B cell (primary cell): ENCODE measurements around the gene XCL1. TPM values are rescaled to one million over a fixed set of nuclear protein-coding genes. Genes with fewer than 3 reads are reported as not detected.

Experiments used
- ATAC-seq: fragments of 200-7000 bp; cut with Tn5 transposase; one replicate; pipeline ENCODE4 v1.10.0; 2021; ENCODE audit warnings: low read depth, mild to moderate bottlenecking, moderate number of reproducible peaks, moderate library complexity
- CTCF ChIA-PET: fragments of 350-600 bp; sonication (Branson Sonifier 250); formaldehyde crosslinking; loops from one replicate; lab custom pipeline; 2021; ENCODE audit warnings: antibody characterized with exemption, inconsistent platforms; lab: Charles Lee
- POLR2A ChIA-PET: fragments of 350-600 bp; sonication (Branson Sonifier 250); formaldehyde crosslinking; loops from one replicate; lab custom pipeline; 2021; ENCODE audit warnings: antibody characterized with exemption; lab: Charles Lee
- DNase-seq: peaks from one replicate; pipeline ENCODE4 v3.0.0; 2013
- H2AFZ ChIP-seq: 2 replicates; pipeline ENCODE4 v1.6.1; 2012; ENCODE audit warnings: mild to moderate bottlenecking, low read depth, low read length; ENCODE audit not compliant: insufficient read depth, poor library complexity, severe bottlenecking
- H3K27ac ChIP-seq, 2 donors: 1 replicate in 1 of 2; 2 replicates in 1 of 2; pipeline ENCODE4 v1.5.1; 2012 to 2013; ENCODE audit warnings: low read length in 2 of 2, mild to moderate bottlenecking in 2 of 2, moderate library complexity in 1 of 2
- H3K27me3 ChIP-seq, 4 experiments: fragments of 200-600 bp in 1 of 4; sonication (generic) in 1 of 4; replicated peaks in 1 of 4; 1 replicate in 2 of 4; 2 replicates in 2 of 4; pipeline versions ENCODE4 v1.6.1 to v1.7.0; 2013 to 2016; ENCODE audit warnings: low read length in 3 of 4, mild to moderate bottlenecking in 2 of 4, mixed read lengths in 1 of 4, moderate library complexity in 1 of 4; ENCODE audit not compliant: insufficient read depth in 4 of 4, control insufficient read depth in 3 of 4; ENCODE audit errors: control extremely low read depth in 1 of 4
- H3K36me3 ChIP-seq, 2 experiments: replicated peaks in 1 of 2; 1 replicate in 1 of 2; 2 replicates in 1 of 2; pipeline versions ENCODE4 v1.6.1 to v1.7.1; 2013; ENCODE audit warnings: low read length in 1 of 2; ENCODE audit not compliant: insufficient read depth in 2 of 2, control insufficient read depth in 1 of 2; ENCODE audit errors: control extremely low read depth in 1 of 2, extremely low read depth in 1 of 2
- H3K4me1 ChIP-seq, 2 donors: fragments of 200-600 bp in 1 of 2; sonication (generic) in 1 of 2; 1 replicate in 1 of 2; 2 replicates in 1 of 2; pipeline versions ENCODE4 v1.5.1 to v1.6.1; 2013 to 2017; ENCODE audit warnings: low read length in 2 of 2; ENCODE audit not compliant: control insufficient read depth in 2 of 2, insufficient read depth in 2 of 2
- H3K4me2 ChIP-seq: replicated peaks from 2 replicates; pipeline ENCODE3; 2012; ENCODE audit warnings: mild to moderate bottlenecking, low read depth, low read length; ENCODE audit not compliant: poor library complexity, severe bottlenecking
- H3K4me3 ChIP-seq, 5 experiments: fragments of 200-600 bp in 1 of 5; sonication (generic) in 1 of 5; 1 replicate in 3 of 5; 2 replicates in 2 of 5; pipeline versions ENCODE4 v1.5.1 to v1.7.0; 2011 to 2016; ENCODE audit warnings: low read length in 4 of 5, mild to moderate bottlenecking in 4 of 5, low read depth in 2 of 5, control low read depth in 1 of 5, moderate library complexity in 1 of 5; ENCODE audit not compliant: insufficient read depth in 1 of 5; ENCODE audit errors: control extremely low read depth in 1 of 5, extremely low read depth in 1 of 5
- H3K79me2 ChIP-seq: fragments of 200-600 bp; sonication (generic); one replicate; pipeline ENCODE4 v1.6.0; 2016; ENCODE audit warnings: low read length; ENCODE audit not compliant: control insufficient read depth, insufficient read depth
- H3K9ac ChIP-seq: fragments of 200-600 bp; sonication (generic); 2 replicates; pipeline ENCODE4 v1.6.1; 2017; ENCODE audit warnings: mild to moderate bottlenecking, low read length, moderate library complexity
- H3K9me3 ChIP-seq, 3 donors: one replicate each; pipeline versions ENCODE4 v1.6.1 to v1.7.1; 2013; ENCODE audit warnings: low read length in 2 of 3; ENCODE audit not compliant: control insufficient read depth in 2 of 3, insufficient read depth in 1 of 3; ENCODE audit errors: control extremely low read depth in 1 of 3
- H4K20me1 ChIP-seq: 2 replicates; pipeline ENCODE4 v1.6.0; 2012; ENCODE audit warnings: mild to moderate bottlenecking, low read length; ENCODE audit not compliant: insufficient read depth, control insufficient read depth, poor library complexity, severe bottlenecking
- H3K27ac Mint-ChIP-seq: one replicate; pipeline ENCODE4 v1.8.0; 2021; ENCODE audit warnings: mixed read lengths
- H3K27me3 Mint-ChIP-seq: one replicate; pipeline ENCODE4 v1.8.0; 2021; ENCODE audit warnings: mixed read lengths
- H3K4me1 Mint-ChIP-seq: one replicate; pipeline ENCODE4 v1.8.0; 2021; ENCODE audit warnings: mixed read lengths
- H3K4me3 Mint-ChIP-seq: one replicate; pipeline ENCODE4 v1.8.0; 2021; ENCODE audit warnings: mixed read lengths
- H3K9me3 Mint-ChIP-seq: one replicate; pipeline ENCODE4 v1.8.0; 2022; ENCODE audit warnings: mixed read lengths; ENCODE audit not compliant: insufficient read depth
- CTCF ChIP-seq: fragments of 200-600 bp; IDR thresholded peaks from one replicate; pipeline ENCODE4 v1.8.0; 2022; ENCODE audit warnings: antibody characterized with exemption, mild to moderate bottlenecking
- EZH2 ChIP-seq: IDR thresholded peaks from 2 replicates; pipeline ENCODE4 v1.6.1; 2012; ENCODE audit warnings: borderline replicate concordance, low read depth, mild to moderate bottlenecking, moderate library complexity, low read length; ENCODE audit not compliant: insufficient read depth, poor library complexity, severe bottlenecking
- WGBS: methylation state at CpG from one replicate; pipeline ENCODE4 v1.1.5; 2013; ENCODE audit warnings: missing lambda C conversion rate; ENCODE audit not compliant: insufficient coverage; 5-methylcytosine and 5-hydroxymethylcytosine counted together
- intact Hi-C: fragments of 100-400 bp; cut with micrococcal nuclease; formaldehyde crosslinking; loops from one replicate; pipeline ENCODE4 v1.10.0; 2022
- polyA plus RNA-seq: library from polyadenylated mRNA; depleted of rRNA; stranded (reverse); fragments of >200 nt; gene quantifications from 2 replicates; pipeline ENCODE4 v1.2.3, GENCODE V29; 2012
- total RNA-seq, 2 donors: library from RNA; stranded (reverse); fragments of 120-200 nt in 1 of 2; gene quantifications; 1 replicate in 1 of 2; 2 replicates in 1 of 2; pipeline versions ENCODE4 v1.2.3 to v1.2.4, GENCODE V29; 2013 to 2022

XCL1 gene
- total and polyA plus RNA-seq, 2 donors (not counting 1 experiment from before 2014, with no cell fraction given): 0.12 TPM; not detected in 1

DNA sequence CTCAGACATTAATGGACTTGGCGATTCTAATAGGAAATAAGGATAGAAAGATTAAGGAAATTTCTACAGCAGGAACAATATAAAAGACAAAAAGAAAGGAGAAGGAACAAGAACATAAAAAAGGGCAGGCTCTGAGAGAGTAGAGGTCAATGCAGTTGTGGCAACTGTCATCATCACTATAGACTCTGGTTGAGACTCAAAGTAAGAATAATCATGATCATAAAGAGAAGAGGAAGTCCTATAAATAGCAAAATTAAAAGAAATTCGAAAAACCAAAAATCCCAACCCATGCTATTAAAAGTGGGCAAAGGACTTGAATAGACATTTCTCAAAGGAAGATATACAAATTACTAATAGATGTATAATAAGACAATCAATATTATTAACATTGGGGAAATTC, 14.4 kb upstream of the XCL1 start:
- POLR2A ChIA-PET: no interaction called here
- intact Hi-C loops: no loop called here

GRCh38 chr1:168565825-168566224, 10.6 kb upstream of the XCL1 start:
- CTCF ChIA-PET: no interaction called here
- POLR2A ChIA-PET: no interaction called here

More for the DNA sequence above, 14.4 kb upstream of the XCL1 start:
- Mint-ChIP-seq H3K4me1 (no peaks in the 10 kb centered on the region), H3K9me3 (peaks cover 4% of the 10 kb centered on the region), H3K4me3 (no peak overlapping the region), H3K27me3 (peaks cover 10% of the 10 kb centered on the region), H3K27ac (no peak overlapping the region)
- no peak for TF ChIP-seq EZH2
- TF ChIP-seq CTCF: no peak
- Histone ChIP-seq H3K4me2 (no peak overlapping the region), H3K27ac (no peak overlapping the region), H3K4me3 (no peak overlapping the region), H2AFZ (no peak overlapping the region), H3K9me3 (no peaks in the 10 kb centered on the region), H3K27me3 (no peaks in the 10 kb centered on the region), H3K9ac (no peak overlapping the region), H3K4me1 (no peaks in the 10 kb centered on the region), H3K79me2 (no peaks in the 10 kb centered on the region), H3K36me3 (no peaks in the 10 kb centered on the region), H4K20me1 (no peaks in the 10 kb centered on the region)
- ATAC-seq: no peak
- CTCF ChIA-PET: no interaction called here
- no peak for DNase-seq
- WGBS: no CpG with 5 or more reads among the region's 2 CpGs

More at GRCh38 chr1:168565825-168566224, 10.6 kb upstream of the XCL1 start:
- TF ChIP-seq EZH2: no peak
- TF ChIP-seq CTCF: no peak
- H3K27ac Mint-ChIP-seq: no peak overlapping the region
- Histone ChIP-seq H3K27me3 (no peaks in the 10 kb centered on the region), H3K4me3 (no peak overlapping the region), H3K4me1 (no peaks in the 10 kb centered on the region), H4K20me1 (no peaks in the 10 kb centered on the region), H3K4me2 (no peak overlapping the region), H3K79me2 (no peaks in the 10 kb centered on the region), H3K27ac (no peak overlapping the region), H3K9me3 (no peaks in the 10 kb centered on the region), H3K9ac (no peak overlapping the region), H2AFZ (no peak overlapping the region), H3K36me3 (no peaks in the 10 kb centered on the region)
- DNase-seq: no peak
- H3K4me1 Mint-ChIP-seq: no peaks in the 10 kb centered on the region
- no peak overlapping the region for H3K4me3 Mint-ChIP-seq
- peaks cover 16% of the 10 kb centered on the region for H3K27me3 Mint-ChIP-seq
- ATAC-seq: no peak
- peaks cover 4% of the 10 kb centered on the region for H3K9me3 Mint-ChIP-seq
- whole genome bisulfite sequencing: no CpG with 5 or more reads among the region's 4 CpGs
- intact Hi-C loops: no loop called here
